Keratinocyte (primary cell): ENCODE results near the gene AGL. TPM values are rescaled to one million over a fixed set of nuclear protein-coding genes. Genes with fewer than 3 reads are reported as not detected.

Experiments used
- DNase-seq: peaks from one replicate; pipeline ENCODE4 v3.0.0-alpha.2; 2011; ENCODE audit warnings: low read depth, missing footprints, low spot score
- FAIRE-seq: peaks from 2 replicates; lab custom pipeline; 2011; peaks lifted over from hg19 to GRCh38; lab: Jason Lieb, UNC
- H2AFZ ChIP-seq: 2 replicates; pipeline ENCODE4 v1.6.0; 2012; ENCODE audit warnings: low read length, control low read depth, inconsistent platforms; ENCODE audit not compliant: control insufficient read depth
- H3K27ac ChIP-seq: 2 replicates; pipeline ENCODE4 v1.5.1; 2011; ENCODE audit warnings: low read length; ENCODE audit not compliant: control insufficient read depth, insufficient read depth
- H3K27me3 ChIP-seq: 3 replicates; pipeline ENCODE4 v1.6.0; 2011; ENCODE audit warnings: low read length; ENCODE audit not compliant: control insufficient read depth, insufficient read depth; ENCODE audit errors: extremely low read depth
- H3K36me3 ChIP-seq, 2 experiments: 2 replicates in 1 of 2; 3 replicates in 1 of 2; pipeline ENCODE4 v1.5.1; 2011; ENCODE audit warnings: low read length in 2 of 2, mild to moderate bottlenecking in 1 of 2; ENCODE audit not compliant: control insufficient read depth in 2 of 2, insufficient read depth in 2 of 2; ENCODE audit errors: extremely low read depth in 1 of 2
- H3K4me1 ChIP-seq: 3 replicates; pipeline ENCODE4 v1.5.1; 2011; ENCODE audit warnings: low read length; ENCODE audit not compliant: control insufficient read depth, insufficient read depth; ENCODE audit errors: extremely low read depth
- H3K4me2 ChIP-seq: 3 replicates; pipeline ENCODE4 v1.6.0; 2011; ENCODE audit warnings: low read depth, low read length; ENCODE audit not compliant: control insufficient read depth, insufficient read depth; ENCODE audit errors: extremely low read depth
- H3K4me3 ChIP-seq, 3 experiments: fragments of 200-600 bp in 1 of 3; sonication (generic) in 1 of 3; 2 replicates in 2 of 3; 3 replicates in 1 of 3; pipeline ENCODE4 v1.5.1; 2011 to 2016; ENCODE audit warnings: low read length in 3 of 3, mild to moderate bottlenecking in 3 of 3, control low read depth in 2 of 3, inconsistent platforms in 1 of 3, low read depth in 1 of 3, mixed read lengths in 1 of 3, mixed run types in 1 of 3, moderate library complexity in 1 of 3; ENCODE audit not compliant: control insufficient read depth in 2 of 3, insufficient read depth in 2 of 3; ENCODE audit errors: extremely low read depth in 1 of 3
- H3K79me2 ChIP-seq: 2 replicates; pipeline ENCODE4 v1.6.0; 2012; ENCODE audit warnings: low read length; ENCODE audit not compliant: control insufficient read depth, insufficient read depth
- H3K9ac ChIP-seq: 3 replicates; pipeline ENCODE4 v1.6.0; 2011; ENCODE audit warnings: low read length; ENCODE audit not compliant: control insufficient read depth, insufficient read depth; ENCODE audit errors: extremely low read depth
- H3K9me1 ChIP-seq: 3 replicates; pipeline ENCODE4 v1.6.0; 2011; ENCODE audit warnings: low read length; ENCODE audit not compliant: control insufficient read depth, insufficient read depth; ENCODE audit errors: extremely low read depth
- H3K9me3 ChIP-seq: 2 replicates; pipeline ENCODE4 v1.5.1; 2012; ENCODE audit warnings: low read depth, low read length; ENCODE audit not compliant: control insufficient read depth
- H4K20me1 ChIP-seq: 3 replicates; pipeline ENCODE4 v1.6.0; 2011; ENCODE audit warnings: low read length; ENCODE audit not compliant: control insufficient read depth, insufficient read depth; ENCODE audit errors: extremely low read depth
- CTCF ChIP-seq, 3 experiments: IDR thresholded peaks in 1 of 3; conservative IDR thresholded peaks in 1 of 3; optimal IDR thresholded peaks in 1 of 3; 2 replicates in 2 of 3; 3 replicates in 1 of 3; pipeline versions ENCODE3 to v1.5.1; 2011; ENCODE audit warnings: low read length in 3 of 3, mild to moderate bottlenecking in 3 of 3, moderate library complexity in 2 of 3, control low read depth in 1 of 3, inconsistent platforms in 1 of 3; ENCODE audit not compliant: insufficient read depth in 2 of 3; ENCODE audit errors: extremely low read depth in 1 of 3
- EZH2 ChIP-seq: IDR thresholded peaks from one replicate; pipeline ENCODE4 v1.6.1; 2012; ENCODE audit warnings: inconsistent platforms, mild to moderate bottlenecking, low read length, moderate library complexity
- dilution Hi-C: fragments of 300-500 bp; cut with MboI; formaldehyde crosslinking; loops from one replicate; pipeline ENCODE4 v1.7.0; 2020; ENCODE audit warnings: low sequenced_read_pairs; ENCODE audit not compliant: extremely low pct_ligation_motif_present
- polyA plus RNA-seq, 5 experiments: library from polyadenylated mRNA; depleted of rRNA in 3 of 5; stranded (reverse) in 3 of 5; stranded (forward) in 1 of 5; unstranded in 1 of 5; fragments of >200 nt; gene quantifications; 1 replicate in 1 of 5; 2 replicates in 3 of 5; 3 replicates in 1 of 5; pipeline versions ENCODE4 v1.2.1 to v1.2.3, GENCODE V29; 2011 to 2012; ENCODE audit warnings: missing spikeins in 2 of 5, low read depth in 1 of 5, low replicate concordance in 1 of 5

AGL gene
- polyA plus RNA-seq, 1 donor (not counting 4 experiments of a cell fraction or from before 2014, with no cell fraction given): 8.2 TPM

- Histone ChIP-seq H2AFZ (peak overlapping the region; percentile 79), H3K9ac (no peak overlapping the region), H3K4me2 (peak overlapping the region; percentile 57), H3K4me1 (peaks cover 8% of the 10 kb centered on the region), H3K27ac (no peak overlapping the region), H3K9me1 (no peaks in the 10 kb centered on the region), H3K36me3 (no peaks in the 10 kb centered on the region), H3K79me2 (no peaks in the 10 kb centered on the region), H3K27me3 (no peaks in the 10 kb centered on the region), H4K20me1 (no peaks in the 10 kb centered on the region), H3K9me3 (no peaks in the 10 kb centered on the region), H3K4me3 (peak overlapping the region in 1 of 3 experiments; percentile 11)
- dilution Hi-C loops: no loop called here
- FAIRE-seq (peak; percentile 74), DNase-seq (no peak)
- TF ChIP-seq EZH2: no peak
Measured at GRCh38 chr1:99943223-99943794, 93.1 kb downstream of the AGL start.

- Histone ChIP-seq H4K20me1 (no peaks in the 10 kb centered on the region), H3K27me3 (no peaks in the 10 kb centered on the region), H3K4me1 (peaks cover 8% of the 10 kb centered on the region), H3K9me3 (no peaks in the 10 kb centered on the region), H3K27ac (no peak overlapping the region), H3K36me3 (no peaks in the 10 kb centered on the region), H3K4me3 (no peak overlapping the region), H3K9ac (no peak overlapping the region), H3K9me1 (no peaks in the 10 kb centered on the region), H3K79me2 (no peaks in the 10 kb centered on the region), H3K4me2 (no peak overlapping the region), H2AFZ (no peak overlapping the region)
- no peak for FAIRE-seq
- TF ChIP-seq CTCF (optimal IDR thresholded peaks at IDR 0.05 in 1 of 3, IDR thresholded peaks at IDR 0.05 in 1 of 3, conservative IDR thresholded peaks at IDR 0.05 in 1 of 3; ENCODE audit: extremely low read depth in 1 of 3, insufficient read depth in 2 of 3, low read length in 3 of 3) (no peak), EZH2 (no peak)
- dilution Hi-C loops: no loop called here
- DNase-seq: no peak
Measured at GRCh38 chr1:99944192-99944591, 94.0 kb downstream of the AGL start.

- no peaks in the 10 kb centered on the region for H3K9me1 ChIP-seq
- H4K20me1 ChIP-seq: no peaks in the 10 kb centered on the region
- H2AFZ ChIP-seq: no peak overlapping the region
- H3K79me2 ChIP-seq: no peaks in the 10 kb centered on the region
- no peaks in the 10 kb centered on the region for H3K36me3 ChIP-seq
- TF ChIP-seq EZH2 (no peak), CTCF (optimal IDR thresholded peaks at IDR 0.05 in 1 of 3, IDR thresholded peaks at IDR 0.05 in 1 of 3, conservative IDR thresholded peaks at IDR 0.05 in 1 of 3; ENCODE audit: extremely low read depth in 1 of 3, insufficient read depth in 2 of 3, low read length in 3 of 3) (no peak)
- H3K27me3 ChIP-seq: no peaks in the 10 kb centered on the region
- H3K4me1 ChIP-seq: peaks cover 8% of the 10 kb centered on the region
- no peak for FAIRE-seq
- no peak for DNase-seq
- no peak overlapping the region for H3K4me3 ChIP-seq
- no peak overlapping the region for H3K4me2 ChIP-seq
- H3K9ac ChIP-seq: no peak overlapping the region
- no peak overlapping the region for H3K27ac ChIP-seq
- dilution Hi-C loops: no loop called here
- H3K9me3 ChIP-seq: no peaks in the 10 kb centered on the region
Measured at GRCh38 chr1:99945174-99945573, 95.0 kb downstream of the AGL start.
